Heart left ventricle (tissue), 16 donors: ENCODE results near the gene LNX1. TPM values are rescaled to one million over a fixed set of nuclear protein-coding genes. Genes with fewer than 3 reads are reported as not detected.
A peak's percentile ranks its signal among the peaks of the same experiment; 100 is the strongest.

Source experiments
- ATAC-seq, 4 donors: fragments of 200-7000 bp; cut with Tn5 transposase; one replicate each; pipeline ENCODE4 v1.9.1; 2020 to 2022; ENCODE audit warnings: moderate library complexity in 4 of 4, mild to moderate bottlenecking in 3 of 4, moderate number of reproducible peaks in 1 of 4
- DNase-seq, 5 donors: peaks; one replicate each; pipeline ENCODE4 v3.0.0-alpha.2; 2020
- H3K27ac ChIP-seq, 12 donors: fragments of 200-600 bp; sonication (generic) in 4 of 12; one replicate each; pipeline versions ENCODE4 v1.5.0 to v1.8.0; 2016 to 2022; ENCODE audit warnings: mild to moderate bottlenecking in 2 of 12
- H3K27me3 ChIP-seq, 9 donors: fragments of 200-600 bp; sonication (generic) in 2 of 9; one replicate each; pipeline versions ENCODE4 v1.5.1 to v1.8.0; 2016 to 2022; ENCODE audit warnings: mild to moderate bottlenecking in 3 of 9
- H3K36me3 ChIP-seq, 9 donors: fragments of 200-600 bp; sonication (generic) in 2 of 9; one replicate each; pipeline versions ENCODE4 v1.5.0 to v1.8.0; 2018 to 2022; ENCODE audit warnings: mild to moderate bottlenecking in 2 of 9
- H3K4me1 ChIP-seq, 12 donors: fragments of 200-600 bp; sonication (generic) in 4 of 12; one replicate each; pipeline versions ENCODE4 v1.5.0 to v1.8.0; 2016 to 2022; ENCODE audit warnings: mild to moderate bottlenecking in 3 of 12
- H3K4me3 ChIP-seq, 12 donors: fragments of 200-600 bp; sonication (generic) in 4 of 12; one replicate each; pipeline versions ENCODE4 v1.5.0 to v1.8.0; 2017 to 2022; ENCODE audit warnings: mild to moderate bottlenecking in 9 of 12, moderate library complexity in 4 of 12
- H3K9me3 ChIP-seq, 12 donors: fragments of 200-600 bp; sonication (generic) in 4 of 12; one replicate each; pipeline versions ENCODE4 v1.5.0 to v1.8.0; 2016 to 2022; ENCODE audit warnings: mild to moderate bottlenecking in 1 of 12
- CTCF ChIP-seq, 12 donors: fragments of 200-600 bp; sonication (generic) in 4 of 12; IDR thresholded peaks; one replicate each; pipeline versions ENCODE4 v1.5.0 to v1.8.0; 2018 to 2022; ENCODE audit warnings: antibody characterized with exemption in 12 of 12, mild to moderate bottlenecking in 5 of 12
- POLR2A ChIP-seq, 2 donors: fragments of 450-650 bp; IDR thresholded peaks; one replicate each; pipeline ENCODE4 v1.6.1; 2017; ENCODE audit warnings: antibody characterized with exemption in 2 of 2, mild to moderate bottlenecking in 2 of 2, moderate library complexity in 2 of 2
- WGBS, 4 donors: extraction: QIAGEN DNeasy Blood & Tissue Kit in 2 of 4; methylation state at CpG; one replicate each; pipeline versions ENCODE4 v1.1.5 to v1.1.7; 2013 to 2018; 5-methylcytosine and 5-hydroxymethylcytosine counted together
- intact Hi-C, 10 donors: fragments of 100-400 bp; cut with DNase I; formaldehyde crosslinking; loops; one replicate each; pipeline versions ENCODE4 v1.11.1 to v1.14.2; 2022
- polyA plus RNA-seq, 2 donors: library from polyadenylated mRNA; stranded (reverse); fragments of 200-250 nt; gene quantifications; one replicate each; pipeline ENCODE4 v1.2.3, GENCODE V29; 2013
- total RNA-seq, 9 donors: library from RNA; depleted of rRNA in 2 of 9; stranded (reverse); fragments of >200 nt in 2 of 9; fragmentation: NEBNext Ultra II Directional in 3 of 9; extraction: Animal tissue kit (Norgen Biotek cat#: 25700) in 3 of 9; gene quantifications; one replicate each; pipeline versions ENCODE4 v1.1.0 to v1.2.4, GENCODE V29; 2016 to 2023
- donor health status: ischemic (EF 13 %, LVEDD 7.1; RV severe dilation, severe dysfunction).
- donor health status: healthy with polysubstance abuse.
- donor health status: DM: no; HTN: yes; CAD: no.
- donor health status: DM: no; HTN: no; CAD: no.
- donor health status: ischemic (EF 25% LVEDD 6.9; RV normal size, moderate dysfunction).
- donor health status: ischemic (EF 25% LVEDD 5.7; RV mildly dilated, moderate dysfunction).
- donor health status: healthy.
- donor health status: DM: yes; HTN: yes; CAD: no.
- donor health status: ischemic (EF 35%, LVEDD 5.7; RV mildly dilated, moderate dysfunction).
- donor health status: nonischemic (EF 11% LVEDD 7.7; RV severe dilation, severe dysfunction).
- donor health status: DM: yes; HTN: yes; CAD: no.
- donor health status: PGD.
- donor health status: ischemic (EF 29% LVEDD 5.4; RV normal size, mild dysfunction).
- donor health status: nonischemic (EF 23%, LVEDD 6.1; RV moderate dilation, normal function).

The LNX1 gene
- total and polyA plus RNA-seq, 11 donors, result 3.4 to 15.7 (median 6.7) TPM

GRCh38 chr4:53635697-53636483 lies 44.6 kb upstream of the LNX1 start:
- H3K9me3 ChIP-seq, result no peaks in the 10 kb centered on the region
- DNase-seq (no peak), ATAC-seq (no peak)
- no peaks in the 10 kb centered on the region for H3K27me3 ChIP-seq
- WGBS, 4 donors, result 51 to 67% (median 60%) methylated on average over 5 of the region's 5 CpGs
- no peak overlapping the region for H3K4me3 ChIP-seq
- TF ChIP-seq CTCF (IDR thresholded peaks at IDR 0.05) (no peak), POLR2A (IDR thresholded peaks at IDR 0.05) (no peak)
- no peaks in the 10 kb centered on the region for H3K36me3 ChIP-seq
- H3K4me1 ChIP-seq, result peaks cover 0 to 15% (median under 1%) of the 10 kb centered on the region in 12 donors
- intact Hi-C loops, result no loop called here
- no peak overlapping the region for H3K27ac ChIP-seq

- Histone ChIP-seq H3K4me3 (no peak overlapping the region), H3K36me3 (no peaks in the 10 kb centered on the region), H3K27me3 (no peaks in the 10 kb centered on the region), H3K9me3 (no peaks in the 10 kb centered on the region), H3K4me1 (peaks cover 0 to 11% (median 0%) of the 10 kb centered on the region in 12 donors), H3K27ac (no peak overlapping the region)
- DNase-seq, result no peak
- 48 to 71% (median 53%) methylated on average over 4 of the region's 4 CpGs for WGBS, 4 donors
- intact Hi-C loops, result no loop called here
- TF ChIP-seq CTCF (IDR thresholded peaks at IDR 0.05) (no peak), POLR2A (IDR thresholded peaks at IDR 0.05) (no peak)
- ATAC-seq, result peak in 2 of 4 donors; percentile 63 to 73
Observed at GRCh38 chr4:53633608-53634007, 42.3 kb upstream of the LNX1 start.

- ATAC-seq (no peak), DNase-seq (no peak)
- H3K36me3 ChIP-seq, result no peaks in the 10 kb centered on the region
- H3K27me3 ChIP-seq, result no peaks in the 10 kb centered on the region
- 74 to 89% (median 82%) methylated on average over 1 of the region's 1 CpG for WGBS, 4 donors
- H3K9me3 ChIP-seq, result no peaks in the 10 kb centered on the region
- no peak overlapping the region for H3K27ac ChIP-seq
- intact Hi-C loops, result no loop called here
- no peak overlapping the region for H3K4me3 ChIP-seq
- H3K4me1 ChIP-seq, result peaks cover 0 to 4% (median 0%) of the 10 kb centered on the region in 12 donors
- TF ChIP-seq CTCF (IDR thresholded peaks at IDR 0.05) (no peak), POLR2A (IDR thresholded peaks at IDR 0.05) (no peak)
Observed at GRCh38 chr4:53629296-53629695, 38.0 kb upstream of the LNX1 start.

GRCh38 chr4:53626491-53626890 lies 35.2 kb upstream of the LNX1 start:
- intact Hi-C loops, result no loop called here

More at GRCh38 chr4:53626491-53626890, 35.2 kb upstream of the LNX1 start:
- Histone ChIP-seq H3K36me3 (no peaks in the 10 kb centered on the region), H3K27me3 (no peaks in the 10 kb centered on the region), H3K4me1 (peaks cover 0 to 7% (median 0%) of the 10 kb centered on the region in 12 donors), H3K27ac (no peak overlapping the region), H3K4me3 (no peak overlapping the region), H3K9me3 (no peaks in the 10 kb centered on the region)
- DNase-seq (no peak), ATAC-seq (no peak)
- 47 to 64% (median 50%) methylated on average over 1 of the region's 1 CpG for WGBS, 4 donors
- no peak for TF ChIP-seq POLR2A (IDR thresholded peaks at IDR 0.05)
- no peak for TF ChIP-seq CTCF (IDR thresholded peaks at IDR 0.05)
